GM18951 (cell line): ENCODE results near the gene SETD6.

Experiments
- POLR2A ChIP-seq: IDR thresholded peaks from 4 replicates; pipeline ENCODE4 v1.6.1; 2011; ENCODE audit warnings: mild to moderate bottlenecking; ENCODE audit not compliant: insufficient read length, insufficient read depth; ENCODE audit errors: extremely low read depth
- in situ Hi-C: fragments of 300-500 bp; cut with MboI; formaldehyde crosslinking; loops from one replicate; pipeline ENCODE4 v1.12.0; 2022; ENCODE audit warnings: low sequenced_read_pairs, mixed read lengths, inconsistent platforms; ENCODE audit not compliant: unreplicated experiment

Gene SETD6

GRCh38 chr16:58485184-58485887, 30.0 kb upstream of the SETD6 start:
- in situ Hi-C loops: loop anchor here (25.0 kb wide), 1 partner anchor 473 kb away; the partner anchor contains the start of genes USB1 and ZNF319
- TF ChIP-seq POLR2A: no peak

- TF ChIP-seq POLR2A: no peak
- in situ Hi-C loops: loop anchor here (25.0 kb wide), 1 partner anchor 475 kb away; the partner anchor contains the start of genes USB1 and ZNF319
Measured at GRCh38 chr16:58487566-58488351, 27.6 kb upstream of the SETD6 start.

- no peak for TF ChIP-seq POLR2A
- in situ Hi-C loops: loop anchor here (25.0 kb wide), 1 partner anchor 476 kb away; the partner anchor contains the start of genes USB1 and ZNF319
Measured at GRCh38 chr16:58488531-58488930, 26.8 kb upstream of the SETD6 start.

- in situ Hi-C loops: loop anchor here (5.0 to 25.0 kb wide), 2 partner anchors 143 to 478 kb away; partner anchors contain the start of genes USB1 and ZNF319
- TF ChIP-seq POLR2A: no peak
Measured at GRCh38 chr16:58490065-58490464, 25.3 kb upstream of the SETD6 start.

GRCh38 chr16:58490539-58490938, 24.8 kb upstream of the SETD6 start:
- in situ Hi-C loops: loop anchor here (5.0 to 25.0 kb wide), 2 partner anchors 143 to 478 kb away; partner anchors contain the start of genes USB1 and ZNF319

GRCh38 chr16:58492066-58492465, 23.3 kb upstream of the SETD6 start:
- no peak for TF ChIP-seq POLR2A
- in situ Hi-C loops: loop anchor here (5.0 to 25.0 kb wide), 2 partner anchors 145 to 480 kb away; partner anchors contain the start of genes USB1 and ZNF319

GRCh38 chr16:58492735-58493134, 22.6 kb upstream of the SETD6 start:
- no peak for TF ChIP-seq POLR2A
- in situ Hi-C loops: loop anchor here (5.0 to 25.0 kb wide), 2 partner anchors 145 to 480 kb away; partner anchors contain the start of genes USB1 and ZNF319

- in situ Hi-C loops: loop anchor here (5.0 to 25.0 kb wide), 2 partner anchors 147 to 482 kb away; partner anchors contain the start of genes USB1 and ZNF319
- TF ChIP-seq POLR2A: no peak
Measured at GRCh38 chr16:58493756-58494431, 21.4 kb upstream of the SETD6 start.

GRCh38 chr16:58494981-58495520, 20.3 kb upstream of the SETD6 start:
- no peak for TF ChIP-seq POLR2A
- in situ Hi-C loops: loop anchor here (5.0 to 25.0 kb wide), 2 partner anchors 148 to 483 kb away; partner anchors contain the start of genes USB1 and ZNF319

GRCh38 chr16:58495521-58496331, 19.6 kb upstream of the SETD6 start:
- TF ChIP-seq POLR2A: no peak
- in situ Hi-C loops: loop anchor here (25.0 kb wide), 1 partner anchor 483 kb away; the partner anchor contains the start of genes USB1 and ZNF319

- in situ Hi-C loops: loop anchor here (25.0 kb wide), 1 partner anchor 485 kb away; the partner anchor contains the start of genes USB1 and ZNF319
Measured at GRCh38 chr16:58497468-58497867, 17.8 kb upstream of the SETD6 start.

GRCh38 chr16:58497935-58498334, 17.4 kb upstream of the SETD6 start:
- in situ Hi-C loops: loop anchor here (25.0 kb wide), 1 partner anchor 486 kb away; the partner anchor contains the start of genes USB1 and ZNF319
- TF ChIP-seq POLR2A: no peak

More at GRCh38 chr16:58497468-58497867, 17.8 kb upstream of the SETD6 start:
- TF ChIP-seq POLR2A: no peak
